Sigmoid colon (tissue), 7 donors: ENCODE results near the gene GRIK1. TPM values are rescaled to one million over a fixed set of nuclear protein-coding genes. Genes with fewer than 3 reads are reported as not detected.
"Not testable (repeated sequence)": the region's sequence is repeated elsewhere in the genome, so short reads cannot be mapped to it uniquely, and the experiment has no call there.

Experiments
- DNase-seq: peaks from one replicate; pipeline ENCODE4 v3.0.0-alpha.2; 2019
- H3K27ac ChIP-seq, 4 donors: fragments of 200-600 bp; sonication (generic); one replicate each; pipeline ENCODE4 v1.5.1; 2016 to 2019; ENCODE audit warnings: mild to moderate bottlenecking in 1 of 4
- H3K27me3 ChIP-seq, 3 donors: fragments of 200-600 bp; sonication (generic); one replicate each; pipeline ENCODE4 v1.5.1; 2019; ENCODE audit warnings: mild to moderate bottlenecking in 1 of 3
- H3K36me3 ChIP-seq, 4 donors: fragments of 200-600 bp; sonication (generic); one replicate each; pipeline ENCODE4 v1.5.1; 2016 to 2019
- H3K4me1 ChIP-seq, 4 donors: fragments of 200-600 bp; sonication (generic); one replicate each; pipeline ENCODE4 v1.5.1; 2017 to 2019
- H3K4me3 ChIP-seq, 4 donors: fragments of 200-600 bp; sonication (generic); one replicate each; pipeline ENCODE4 v1.5.1; 2017 to 2019; ENCODE audit warnings: mild to moderate bottlenecking in 2 of 4, moderate library complexity in 1 of 4
- H3K9me3 ChIP-seq, 4 donors: fragments of 200-600 bp in 3 of 4; sonication (generic) in 3 of 4; one replicate each; pipeline versions ENCODE4 v1.5.1 to v1.6.1; 2013 to 2019
- EP300 ChIP-seq, 4 donors: sonication (generic); formaldehyde crosslinking; IDR thresholded peaks; one replicate each; pipeline ENCODE4 v1.6.1; 2017; ENCODE audit warnings: antibody characterized with exemption in 4 of 4
- POLR2A ChIP-seq, 2 donors: fragments of 450-650 bp; IDR thresholded peaks; one replicate each; pipeline ENCODE4 v1.6.1; 2016; ENCODE audit warnings: antibody characterized with exemption in 2 of 2, mild to moderate bottlenecking in 2 of 2, moderate library complexity in 2 of 2
- POLR2AphosphoS5 ChIP-seq, 4 donors: sonication (generic); formaldehyde crosslinking; IDR thresholded peaks; one replicate each; pipeline ENCODE4 v1.6.1; 2017; ENCODE audit warnings: antibody characterized with exemption in 4 of 4
- WGBS, 2 donors: extraction: QIAGEN DNeasy Blood & Tissue Kit; methylation state at CpG; one replicate each; pipeline ENCODE4 v1.1.7; 2013; 5-methylcytosine and 5-hydroxymethylcytosine counted together
- intact Hi-C: fragments of 100-400 bp; cut with DNase I; formaldehyde crosslinking; loops from one replicate; pipeline ENCODE4 v1.15.1; 2023
- polyA plus RNA-seq, 3 donors: library from polyadenylated mRNA; stranded (reverse); fragments of 200-250 nt; gene quantifications; one replicate each; pipeline ENCODE4 v1.2.3, GENCODE V29; 2013
- total RNA-seq, 4 donors: library from RNA; depleted of rRNA; stranded (reverse); fragments of >200 nt; gene quantifications; one replicate each; pipeline ENCODE4 v1.1.0, GENCODE V29; 2016
- TF ChIP-seq, protein P1 (sequence below), 4 experiments: fragments of 450-650 bp in 3 of 4; fragments of 200-600 bp in 1 of 4; IDR thresholded peaks; one replicate each; pipeline ENCODE4 v1.5.1; 2016 to 2019; ENCODE audit warnings: antibody characterized with exemption in 4 of 4, mild to moderate bottlenecking in 3 of 4, moderate library complexity in 2 of 4
- donor health status: healthy with polysubstance abuse.
- donor health status: Bipolar disorder and iron deficiency.
- donor health status: healthy.

The GRIK1 gene
- total and polyA plus RNA-seq, 7 donors = under 0.01 to 0.49 (median 0.13) TPM; not detected in 4

DNA sequence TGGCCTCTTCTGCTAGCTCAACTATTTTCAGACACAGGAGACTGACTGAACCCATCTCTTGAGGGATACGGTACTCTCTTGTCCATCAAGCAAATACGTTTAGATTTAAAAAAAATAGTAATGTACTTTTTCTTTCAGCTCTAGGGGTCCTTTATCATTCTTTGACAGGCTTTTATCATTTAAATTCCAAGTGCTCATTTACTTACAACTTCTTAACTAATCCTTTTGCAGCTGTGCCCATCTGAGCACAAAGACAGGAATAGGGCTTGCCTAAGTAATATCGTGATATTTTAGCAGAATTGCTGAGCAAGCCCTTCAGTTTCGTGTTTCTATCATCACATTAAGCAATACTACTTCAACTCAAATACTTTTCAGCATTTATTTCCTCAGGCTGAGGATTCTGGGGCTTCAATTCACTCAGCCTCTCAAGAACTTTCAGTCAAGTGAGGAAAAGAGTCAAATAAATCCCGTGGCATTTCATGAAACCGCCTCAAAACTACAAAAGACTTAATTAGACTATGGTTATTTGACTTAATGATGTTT lies 323.5 kb downstream of the GRIK1 start:
- WGBS, 2 donors = 59 to 80% methylated on average over 6 of the region's 6 CpGs
- H3K9me3 ChIP-seq = no peaks in the 10 kb centered on the region
- DNase-seq = no peak
- H3K27me3 ChIP-seq = no peaks in the 10 kb centered on the region
- H3K36me3 ChIP-seq = no peaks in the 10 kb centered on the region
- no peak overlapping the region for H3K27ac ChIP-seq
- no peak overlapping the region for H3K4me3 ChIP-seq
- intact Hi-C loops = no loop called here
- no peaks in the 10 kb centered on the region for H3K4me1 ChIP-seq
- TF ChIP-seq POLR2A (IDR thresholded peaks at IDR 0.05) (no peak), POLR2AphosphoS5 (IDR thresholded peaks at IDR 0.05) (no peak), EP300 (IDR thresholded peaks at IDR 0.05) (no peak)
- TF ChIP-seq, protein P1, sequence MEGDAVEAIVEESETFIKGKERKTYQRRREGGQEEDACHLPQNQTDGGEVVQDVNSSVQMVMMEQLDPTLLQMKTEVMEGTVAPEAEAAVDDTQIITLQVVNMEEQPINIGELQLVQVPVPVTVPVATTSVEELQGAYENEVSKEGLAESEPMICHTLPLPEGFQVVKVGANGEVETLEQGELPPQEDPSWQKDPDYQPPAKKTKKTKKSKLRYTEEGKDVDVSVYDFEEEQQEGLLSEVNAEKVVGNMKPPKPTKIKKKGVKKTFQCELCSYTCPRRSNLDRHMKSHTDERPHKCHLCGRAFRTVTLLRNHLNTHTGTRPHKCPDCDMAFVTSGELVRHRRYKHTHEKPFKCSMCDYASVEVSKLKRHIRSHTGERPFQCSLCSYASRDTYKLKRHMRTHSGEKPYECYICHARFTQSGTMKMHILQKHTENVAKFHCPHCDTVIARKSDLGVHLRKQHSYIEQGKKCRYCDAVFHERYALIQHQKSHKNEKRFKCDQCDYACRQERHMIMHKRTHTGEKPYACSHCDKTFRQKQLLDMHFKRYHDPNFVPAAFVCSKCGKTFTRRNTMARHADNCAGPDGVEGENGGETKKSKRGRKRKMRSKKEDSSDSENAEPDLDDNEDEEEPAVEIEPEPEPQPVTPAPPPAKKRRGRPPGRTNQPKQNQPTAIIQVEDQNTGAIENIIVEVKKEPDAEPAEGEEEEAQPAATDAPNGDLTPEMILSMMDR (IDR thresholded peaks at IDR 0.05) = no peak

DNA sequence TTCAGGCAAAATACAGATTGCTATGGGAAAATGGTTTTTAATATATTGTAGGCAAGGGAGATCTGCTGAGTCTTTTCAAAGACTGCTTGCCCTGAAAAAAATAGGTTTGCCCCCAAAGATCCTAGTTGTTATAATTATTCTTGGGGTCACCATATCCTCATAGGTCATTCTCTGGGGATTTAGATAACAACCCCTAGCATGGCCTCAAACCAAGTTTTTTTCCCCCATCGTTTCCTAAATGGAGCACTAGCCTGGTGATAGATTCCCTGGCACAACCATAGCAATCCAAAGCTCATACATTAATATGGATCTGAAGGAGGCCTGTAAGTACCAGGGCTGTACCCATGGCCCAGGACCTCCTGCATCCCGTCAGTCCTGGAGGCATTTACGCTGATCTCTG lies 325.9 kb downstream of the GRIK1 start:
- no peaks in the 10 kb centered on the region for H3K27me3 ChIP-seq
- intact Hi-C loops = no loop called here
- H3K4me3 ChIP-seq = no peak overlapping the region
- no peaks in the 10 kb centered on the region for H3K9me3 ChIP-seq
- H3K27ac ChIP-seq = no peak overlapping the region
- no peak for TF ChIP-seq EP300 (IDR thresholded peaks at IDR 0.05)
- TF ChIP-seq, protein P1 (IDR thresholded peaks at IDR 0.05) = no peak
- TF ChIP-seq POLR2A (IDR thresholded peaks at IDR 0.05) = no peak
- TF ChIP-seq POLR2AphosphoS5 (IDR thresholded peaks at IDR 0.05) = no peak
- WGBS, 2 donors = 89 to 93% methylated on average over 3 of the region's 3 CpGs
- H3K4me1 ChIP-seq = no peaks in the 10 kb centered on the region
- no peaks in the 10 kb centered on the region for H3K36me3 ChIP-seq
- DNase-seq = no peak

DNA sequence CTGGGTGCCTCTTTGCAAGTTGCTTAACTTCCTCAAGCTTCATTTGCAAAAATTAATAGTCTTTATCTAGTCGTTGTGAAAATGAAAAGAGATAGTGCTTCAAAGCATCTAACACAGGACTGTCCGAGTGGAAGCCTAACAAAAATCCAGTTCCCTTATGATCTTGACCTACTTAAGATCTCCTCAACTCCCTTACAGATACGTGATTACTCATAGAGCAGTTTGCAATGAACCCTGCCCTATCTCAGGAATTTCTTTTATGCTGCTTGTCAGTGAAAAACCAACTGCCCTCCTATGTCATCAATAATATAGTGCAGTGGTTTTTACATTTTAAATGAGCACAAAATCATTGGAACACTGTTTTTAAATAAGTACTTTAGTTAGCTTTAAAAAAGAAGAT lies 326.8 kb downstream of the GRIK1 start:
- Histone ChIP-seq H3K4me3 (no peak overlapping the region), H3K9me3 (no peaks in the 10 kb centered on the region), H3K36me3 (no peaks in the 10 kb centered on the region), H3K4me1 (no peaks in the 10 kb centered on the region), H3K27me3 (no peaks in the 10 kb centered on the region), H3K27ac (no peak overlapping the region)
- intact Hi-C loops = no loop called here
- TF ChIP-seq EP300 (IDR thresholded peaks at IDR 0.05) (no peak), POLR2AphosphoS5 (IDR thresholded peaks at IDR 0.05) (no peak), POLR2A (IDR thresholded peaks at IDR 0.05) (no peak)
- TF ChIP-seq, protein P1 (IDR thresholded peaks at IDR 0.05) = no peak
- WGBS, 2 donors = 38 to 59% methylated on average over 3 of the region's 3 CpGs
- DNase-seq = no peak

DNA sequence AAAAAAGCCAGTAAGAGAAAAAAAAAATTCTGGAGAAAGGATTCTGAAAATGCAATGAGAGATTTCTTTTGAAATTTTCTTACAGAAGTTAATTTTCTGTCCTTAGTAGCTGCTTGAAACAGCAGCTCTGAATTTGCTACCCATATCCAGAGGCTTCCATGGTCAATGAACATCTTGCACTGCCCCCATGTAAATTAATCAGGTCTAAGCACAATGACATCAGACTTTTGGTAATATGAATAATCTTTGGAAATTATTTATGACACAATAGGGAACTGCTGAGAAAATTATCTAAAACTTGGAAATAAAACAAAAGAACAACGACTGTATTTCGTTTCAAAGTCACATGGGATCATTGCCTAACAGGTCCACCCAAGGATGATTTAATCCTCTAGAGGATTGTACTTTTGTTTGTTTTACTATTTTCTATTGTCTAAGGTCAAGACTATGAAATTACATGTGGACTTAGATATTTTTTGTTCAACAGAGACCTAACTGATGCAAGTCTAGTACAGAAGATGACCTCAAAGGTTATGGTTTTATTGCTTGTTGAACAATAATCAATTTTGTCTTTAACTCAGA lies 328.9 kb downstream of the GRIK1 start:
- 48 to 73% methylated on average over 2 of the region's 2 CpGs for WGBS, 2 donors
- H3K27ac ChIP-seq = no peak overlapping the region
- no peaks in the 10 kb centered on the region for H3K4me1 ChIP-seq
- DNase-seq = no peak
- no peak for TF ChIP-seq POLR2AphosphoS5 (IDR thresholded peaks at IDR 0.05)
- TF ChIP-seq, protein P1 (IDR thresholded peaks at IDR 0.05) = no peak
- TF ChIP-seq EP300 (IDR thresholded peaks at IDR 0.05) = no peak
- no peak for TF ChIP-seq POLR2A (IDR thresholded peaks at IDR 0.05)
- no peaks in the 10 kb centered on the region for H3K27me3 ChIP-seq
- no peaks in the 10 kb centered on the region for H3K9me3 ChIP-seq
- H3K4me3 ChIP-seq = no peak overlapping the region
- intact Hi-C loops = no loop called here
- H3K36me3 ChIP-seq = no peaks in the 10 kb centered on the region

DNA sequence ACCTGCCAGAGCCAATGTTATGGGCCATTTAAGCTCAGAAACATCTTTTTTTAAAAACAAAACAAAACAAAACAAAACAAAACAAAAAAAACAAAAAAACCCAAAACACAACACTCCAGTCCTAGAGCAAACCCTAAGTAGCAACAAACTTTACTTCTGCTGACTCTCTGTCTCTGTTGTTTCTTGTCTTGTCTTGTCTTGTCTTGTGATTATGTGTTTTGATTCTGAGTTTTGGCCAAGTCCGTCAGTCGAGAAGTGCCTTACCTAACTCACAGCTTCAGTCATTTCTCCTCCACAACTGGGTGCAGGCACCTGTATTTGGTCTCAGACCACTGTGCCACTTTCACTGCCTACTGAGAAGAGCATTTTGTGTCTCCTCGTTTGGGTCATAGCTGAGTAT lies 333.2 kb downstream of the GRIK1 start:
- H3K27ac ChIP-seq = no peak overlapping the region
- 91 to 93% methylated on average over 3 of the region's 3 CpGs for WGBS, 2 donors
- TF ChIP-seq EP300 (IDR thresholded peaks at IDR 0.05) = no peak
- TF ChIP-seq, protein P1 (IDR thresholded peaks at IDR 0.05) = no peak
- no peak for TF ChIP-seq POLR2AphosphoS5 (IDR thresholded peaks at IDR 0.05)
- no peak for TF ChIP-seq POLR2A (IDR thresholded peaks at IDR 0.05)
- no peaks in the 10 kb centered on the region for H3K36me3 ChIP-seq
- DNase-seq = no peak
- intact Hi-C loops = no loop called here
- no peaks in the 10 kb centered on the region for H3K4me1 ChIP-seq
- H3K9me3 ChIP-seq = no peaks in the 10 kb centered on the region
- H3K27me3 ChIP-seq = no peaks in the 10 kb centered on the region
- H3K4me3 ChIP-seq = no peak overlapping the region

DNA sequence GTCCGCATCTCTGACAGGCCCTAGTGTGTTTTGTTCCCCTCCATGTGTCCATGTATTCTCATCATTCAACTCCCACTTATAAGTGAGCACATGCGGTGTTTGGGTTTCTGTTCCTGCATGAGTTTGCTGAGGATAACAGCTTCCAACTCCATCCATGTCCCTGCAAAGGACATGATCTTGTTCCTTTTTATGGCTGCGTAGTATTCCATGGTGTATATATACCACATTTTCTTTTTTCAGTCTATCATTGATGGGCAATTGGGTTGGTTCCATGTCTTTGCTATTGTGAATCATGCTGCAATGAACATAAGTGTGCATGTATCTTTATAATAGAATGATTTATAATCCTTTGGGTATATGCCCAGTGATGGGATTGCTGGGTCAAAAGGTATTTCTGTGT lies 334.6 kb downstream of the GRIK1 start:
- 65 to 83% methylated on average over 3 of the region's 3 CpGs for WGBS, 2 donors
- DNase-seq, H3K27ac ChIP-seq, H3K36me3 ChIP-seq, H3K9me3 ChIP-seq, H3K4me3 ChIP-seq, H3K4me1 ChIP-seq, intact Hi-C loops, H3K27me3 ChIP-seq: not testable (repeated sequence)
